Measurements from ENCODE around the gene VAC14.

DNA sequence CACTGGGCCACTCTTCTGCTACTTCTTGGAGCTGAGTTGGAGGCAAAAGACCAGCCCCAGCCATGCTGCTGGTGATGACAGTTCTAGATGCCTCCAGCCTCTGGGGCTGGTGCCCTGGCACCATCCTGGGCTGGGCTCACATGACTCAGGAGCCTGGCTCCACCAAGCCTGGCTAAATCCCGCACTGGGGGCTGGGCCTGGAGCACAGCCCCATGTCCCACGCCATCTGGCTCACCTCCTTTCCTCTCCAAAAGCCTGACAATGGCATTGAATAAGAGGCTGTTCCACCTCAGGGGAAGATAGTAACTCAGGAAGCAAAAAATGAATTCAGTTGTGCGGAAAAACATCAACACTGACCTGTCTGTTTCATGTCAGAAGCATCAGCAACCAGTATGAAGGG is 70.0 kb downstream of the VAC14 start:
- no peak for TF ChIP-seq EZH2 (IDR thresholded peaks at IDR 0.05)
- TF ChIP-seq, protein P1, sequence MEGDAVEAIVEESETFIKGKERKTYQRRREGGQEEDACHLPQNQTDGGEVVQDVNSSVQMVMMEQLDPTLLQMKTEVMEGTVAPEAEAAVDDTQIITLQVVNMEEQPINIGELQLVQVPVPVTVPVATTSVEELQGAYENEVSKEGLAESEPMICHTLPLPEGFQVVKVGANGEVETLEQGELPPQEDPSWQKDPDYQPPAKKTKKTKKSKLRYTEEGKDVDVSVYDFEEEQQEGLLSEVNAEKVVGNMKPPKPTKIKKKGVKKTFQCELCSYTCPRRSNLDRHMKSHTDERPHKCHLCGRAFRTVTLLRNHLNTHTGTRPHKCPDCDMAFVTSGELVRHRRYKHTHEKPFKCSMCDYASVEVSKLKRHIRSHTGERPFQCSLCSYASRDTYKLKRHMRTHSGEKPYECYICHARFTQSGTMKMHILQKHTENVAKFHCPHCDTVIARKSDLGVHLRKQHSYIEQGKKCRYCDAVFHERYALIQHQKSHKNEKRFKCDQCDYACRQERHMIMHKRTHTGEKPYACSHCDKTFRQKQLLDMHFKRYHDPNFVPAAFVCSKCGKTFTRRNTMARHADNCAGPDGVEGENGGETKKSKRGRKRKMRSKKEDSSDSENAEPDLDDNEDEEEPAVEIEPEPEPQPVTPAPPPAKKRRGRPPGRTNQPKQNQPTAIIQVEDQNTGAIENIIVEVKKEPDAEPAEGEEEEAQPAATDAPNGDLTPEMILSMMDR (IDR thresholded peaks at IDR 0.05): no peak
